Measurements from ENCODE around the gene B3GAT1. TPM values are rescaled to one million over a fixed set of nuclear protein-coding genes. Genes with fewer than 3 reads are reported as not detected.

B3GAT1 gene
- total and polyA plus RNA-seq, 12 donors, result 0.09 to 10.3 (median 2.1) TPM; not detected in 1

GRCh38 chr11:134433806-134434205 lies 21.8 kb upstream of the B3GAT1 start:
- Histone ChIP-seq H3K27me3 (no peaks in the 10 kb centered on the region), H3K9me3 (replicated peaks in 1 of 3) (no peaks in the 10 kb centered on the region), H3K4me1 (replicated peaks in 1 of 2) (no peaks in the 10 kb centered on the region), H3K4me3 (no peak overlapping the region), H3K36me3 (replicated peaks in 1 of 2) (no peaks in the 10 kb centered on the region), H3K27ac (no peak overlapping the region)
- intact Hi-C loops (cut with DNase I), result no loop called here
- DNase-seq, result no peak
- TF ChIP-seq CTCF (IDR thresholded peaks at IDR 0.05) (no peak), POLR2A (IDR thresholded peaks at IDR 0.05) (no peak)
- 71 to 77% (median 73%) methylated on average over 2 to 10 of the region's 10 CpGs for WGBS, 4 donors

- no peak for TF ChIP-seq CTCF (IDR thresholded peaks at IDR 0.05)
- no peak for TF ChIP-seq POLR2A (IDR thresholded peaks at IDR 0.05)
- 70 to 83% (median 75%) methylated on average over 3 of the region's 3 CpGs for WGBS, 4 donors
- H3K4me3 ChIP-seq, result no peak overlapping the region
- H3K27ac ChIP-seq, result no peak overlapping the region
- intact Hi-C loops (cut with DNase I), result no loop called here
- no peaks in the 10 kb centered on the region for H3K9me3 ChIP-seq (replicated peaks in 1 of 3)
- no peaks in the 10 kb centered on the region for H3K4me1 ChIP-seq (replicated peaks in 1 of 2)
- no peaks in the 10 kb centered on the region for H3K36me3 ChIP-seq (replicated peaks in 1 of 2)
- DNase-seq, result no peak
- no peaks in the 10 kb centered on the region for H3K27me3 ChIP-seq
These were observed 21.2 kb upstream of the B3GAT1 start for GRCh38 chr11:134433251-134433650.

GRCh38 chr11:134432776-134433175 lies 20.7 kb upstream of the B3GAT1 start:
- intact Hi-C loops (cut with DNase I), result no loop called here
- WGBS, 4 donors, result 24 to 44% (median 32%) methylated on average over 2 of the region's 2 CpGs
- TF ChIP-seq CTCF (IDR thresholded peaks at IDR 0.05) (no peak), POLR2A (IDR thresholded peaks at IDR 0.05) (no peak)
- no peak for DNase-seq
- Histone ChIP-seq H3K27me3 (no peaks in the 10 kb centered on the region), H3K36me3 (replicated peaks in 1 of 2) (no peaks in the 10 kb centered on the region), H3K27ac (no peak overlapping the region), H3K9me3 (replicated peaks in 1 of 3) (no peaks in the 10 kb centered on the region), H3K4me1 (replicated peaks in 1 of 2) (no peaks in the 10 kb centered on the region), H3K4me3 (no peak overlapping the region)

GRCh38 chr11:134429106-134429505 lies 17.1 kb upstream of the B3GAT1 start:
- H3K4me1 ChIP-seq (replicated peaks in 1 of 2), result no peaks in the 10 kb centered on the region
- no peaks in the 10 kb centered on the region for H3K27me3 ChIP-seq
- no peaks in the 10 kb centered on the region for H3K9me3 ChIP-seq (replicated peaks in 1 of 3)
- DNase-seq, result peak in 1 of 7 donors; percentile 77
- H3K27ac ChIP-seq, result no peak overlapping the region
- intact Hi-C loops (cut with DNase I), result no loop called here
- 49 to 55% (median 54%) methylated on average over 10 of the region's 10 CpGs for WGBS, 4 donors
- no peaks in the 10 kb centered on the region for H3K36me3 ChIP-seq (replicated peaks in 1 of 2)
- H3K4me3 ChIP-seq, result no peak overlapping the region
- TF ChIP-seq POLR2A (IDR thresholded peaks at IDR 0.05) (no peak), CTCF (IDR thresholded peaks at IDR 0.05) (no peak)

Data from adrenal gland (tissue), 12 donors.